Measurements from ENCODE around the gene ZNF565.
A peak's percentile ranks its signal among the peaks of the same experiment; 100 is the strongest.
"Not testable (repeated sequence)": the region's sequence is repeated elsewhere in the genome, so short reads cannot be mapped to it uniquely, and the experiment has no call there.

ZNF565 gene

GRCh38 chr19:36214386-36215275 lies at the start of gene ZNF565, which contains the start of gene ZNF146:
ZNF565 (minus strand) TSS chr19:36214665; CDS start chr19:36201985, 12,680 bp downstream.
ZNF146 (plus strand) TSS chr19:36215106; CDS start chr19:36236441, 21,335 bp downstream.
- DNase-seq (ENCODE audit: low read depth) = peak; percentile 91

GRCh38 chr19:36259211-36259610 lies 44.7 kb upstream of the ZNF565 start:
- DNase-seq (ENCODE audit: low read depth) = no peak

GRCh38 chr19:36258028-36258875 lies 43.8 kb upstream of the ZNF565 start:
- no peak for DNase-seq (ENCODE audit: low read depth)

GRCh38 chr19:36257520-36257876 lies 43.0 kb upstream of the ZNF565 start:
- no peak for DNase-seq (ENCODE audit: low read depth)

- no peak for DNase-seq (ENCODE audit: low read depth)
Measured at GRCh38 chr19:36256853-36257519, 42.5 kb upstream of the ZNF565 start.

- no peak for DNase-seq (ENCODE audit: low read depth)
Measured at GRCh38 chr19:36256064-36256463, 41.6 kb upstream of the ZNF565 start.

GRCh38 chr19:36255316-36255715 lies 40.9 kb upstream of the ZNF565 start:
- no peak for DNase-seq (ENCODE audit: low read depth)

GRCh38 chr19:36254848-36255247 lies 40.4 kb upstream of the ZNF565 start:
- no peak for DNase-seq (ENCODE audit: low read depth)

- no peak for DNase-seq (ENCODE audit: low read depth)
Measured at GRCh38 chr19:36252047-36252446, 37.6 kb upstream of the ZNF565 start.

DNA sequence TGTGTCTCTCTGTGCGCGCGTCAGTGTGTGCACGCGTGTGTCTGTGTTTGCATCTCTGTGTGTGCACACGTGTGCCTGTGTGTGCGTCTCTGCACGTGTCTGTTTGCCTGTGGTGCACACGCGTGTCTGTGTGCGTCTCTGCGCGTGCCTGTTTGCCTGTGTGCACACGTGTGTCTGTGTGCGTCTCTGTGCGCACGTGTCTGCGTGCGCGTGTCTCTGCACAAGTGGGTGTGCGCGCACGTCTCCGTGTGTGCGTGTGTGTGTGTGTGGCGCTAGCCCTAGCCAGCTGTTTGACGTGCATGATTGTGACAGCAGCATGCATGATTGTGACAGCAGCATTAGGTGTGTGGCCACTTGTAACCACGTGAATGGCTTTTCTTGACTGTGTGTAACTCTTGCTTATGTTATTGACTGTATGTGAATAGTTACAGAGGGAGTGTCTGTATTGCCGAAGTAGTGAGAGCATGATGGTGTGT lies 31.6 kb upstream of the ZNF565 start:
- no peak for DNase-seq (ENCODE audit: low read depth)

DNA sequence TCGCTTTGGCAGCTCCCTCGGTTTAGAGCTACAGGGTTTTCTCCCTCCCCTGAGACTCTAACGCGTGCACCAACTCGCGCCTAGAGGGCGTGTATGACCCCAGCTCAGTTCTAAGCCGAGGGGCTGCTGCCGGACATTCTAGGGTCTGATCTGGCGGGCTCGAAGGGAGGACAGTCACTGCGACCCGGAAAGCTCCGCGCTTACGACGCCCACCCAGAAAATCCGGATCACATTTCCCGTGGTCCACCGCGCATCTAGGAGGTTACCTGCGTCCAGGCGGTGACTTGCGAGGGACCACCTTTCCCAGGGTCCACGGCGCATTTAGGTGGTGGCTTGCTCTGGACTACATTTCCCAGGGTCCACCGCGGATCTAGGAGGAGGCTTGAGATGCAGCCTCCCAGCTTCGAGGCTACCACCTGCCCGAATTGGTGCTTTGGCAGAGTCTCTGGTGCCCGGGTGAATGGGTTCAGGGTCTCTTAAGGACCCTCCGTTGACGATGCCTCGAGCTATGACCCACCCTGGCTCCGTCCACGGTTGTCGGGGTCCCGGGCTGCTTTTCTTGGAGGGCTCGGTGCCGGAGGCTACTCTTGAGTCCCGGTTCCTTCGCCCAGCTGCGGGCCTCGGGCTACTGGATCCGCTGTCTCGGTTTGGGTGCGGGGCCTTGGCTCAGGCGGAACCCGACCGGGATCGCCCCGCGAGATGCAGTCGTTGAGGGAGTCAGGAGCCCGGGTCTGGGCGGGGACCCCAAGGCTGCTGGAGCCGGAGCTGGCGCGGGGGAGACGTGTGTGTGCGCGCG lies 30.9 kb upstream of the ZNF565 start:
- DNase-seq (ENCODE audit: low read depth) = no peak

DNA sequence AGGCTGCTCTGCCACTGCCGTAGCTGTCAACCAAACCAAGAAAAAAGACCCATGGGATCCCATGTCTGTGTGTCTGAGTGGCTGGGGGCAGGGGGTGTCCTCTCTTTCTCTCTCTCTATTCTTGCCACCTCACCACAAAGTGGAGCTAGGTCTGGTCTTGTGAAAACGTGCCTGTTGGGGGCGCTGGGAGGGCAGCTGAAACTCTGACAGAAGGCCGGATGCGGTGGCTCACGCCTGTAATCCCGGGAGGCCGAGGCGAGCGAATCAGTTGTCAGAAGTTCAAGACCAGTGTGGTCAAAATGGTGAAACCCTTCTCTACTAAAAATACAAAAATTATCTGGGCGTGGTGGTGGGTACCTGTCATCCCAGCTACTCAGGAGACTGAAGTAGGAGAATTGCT lies 29.6 kb upstream of the ZNF565 start:
- DNase-seq (ENCODE audit: low read depth) = no peak

DNA sequence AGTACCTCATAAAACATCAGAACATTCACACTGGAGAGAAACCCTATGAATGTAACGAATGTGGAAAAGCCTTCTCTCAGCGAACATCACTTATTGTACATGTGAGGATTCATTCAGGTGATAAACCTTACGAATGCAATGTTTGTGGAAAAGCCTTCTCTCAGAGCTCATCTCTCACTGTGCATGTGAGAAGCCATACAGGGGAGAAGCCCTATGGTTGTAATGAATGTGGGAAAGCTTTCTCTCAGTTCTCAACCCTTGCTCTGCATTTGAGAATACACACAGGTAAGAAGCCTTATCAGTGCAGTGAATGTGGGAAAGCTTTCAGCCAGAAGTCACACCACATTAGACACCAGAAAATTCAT lies 22.5 kb upstream of the ZNF565 start:
- DNase-seq (ENCODE audit: low read depth) = no peak

DNA sequence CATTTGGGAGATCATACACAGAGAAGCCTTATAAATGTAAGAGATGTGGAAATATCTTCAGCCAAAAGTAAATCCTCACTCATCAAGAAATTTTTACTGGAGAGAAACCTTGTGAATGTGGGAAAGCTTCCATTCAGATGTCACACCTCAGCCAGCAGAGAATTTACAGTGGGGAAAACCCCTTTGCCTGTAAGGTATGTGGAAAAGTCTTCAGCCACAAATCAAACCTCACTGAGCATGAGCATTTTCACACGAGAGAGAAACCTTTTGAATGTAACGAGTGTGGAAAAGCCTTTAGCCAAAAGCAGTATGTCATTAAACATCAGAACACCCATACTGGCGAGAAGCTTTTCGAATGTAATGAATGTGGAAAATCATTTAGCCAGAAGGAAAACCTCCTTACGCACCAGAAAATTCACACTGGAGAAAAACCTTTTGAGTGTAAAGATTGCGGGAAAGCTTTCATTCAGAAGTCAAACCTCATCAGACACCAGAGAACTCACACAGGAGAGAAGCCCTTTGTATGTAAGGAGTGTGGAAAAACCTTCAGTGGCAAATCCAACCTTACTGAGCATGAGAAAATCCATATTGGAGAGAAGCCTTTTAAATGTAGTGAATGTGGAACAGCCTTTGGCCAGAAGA lies 22.0 kb upstream of the ZNF565 start:
- DNase-seq (ENCODE audit: low read depth) = no peak

DNA sequence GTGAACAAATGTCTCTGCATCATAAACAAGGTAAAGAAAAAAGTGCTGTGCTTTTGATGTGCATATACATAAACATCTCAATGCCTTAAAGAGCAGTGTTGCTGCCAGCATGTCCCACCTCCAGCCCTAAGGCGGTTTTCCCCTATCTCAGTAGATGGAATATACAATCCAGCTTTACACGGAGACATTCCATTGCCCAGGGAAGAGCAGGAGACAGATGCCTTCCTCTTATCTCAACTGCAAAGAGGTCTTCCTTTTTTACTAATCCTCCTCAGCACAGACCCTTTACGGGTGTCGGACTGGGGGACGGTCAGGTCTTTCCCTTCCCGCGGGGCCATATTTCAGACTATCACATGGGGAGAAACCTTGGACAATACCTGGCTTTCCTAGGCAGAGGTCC lies 19.2 kb upstream of the ZNF565 start:
- not testable (repeated sequence) for DNase-seq (ENCODE audit: low read depth)

- no peak for DNase-seq (ENCODE audit: low read depth)
Measured at GRCh38 chr19:36225219-36225892, 10.9 kb upstream of the ZNF565 start.

DNA sequence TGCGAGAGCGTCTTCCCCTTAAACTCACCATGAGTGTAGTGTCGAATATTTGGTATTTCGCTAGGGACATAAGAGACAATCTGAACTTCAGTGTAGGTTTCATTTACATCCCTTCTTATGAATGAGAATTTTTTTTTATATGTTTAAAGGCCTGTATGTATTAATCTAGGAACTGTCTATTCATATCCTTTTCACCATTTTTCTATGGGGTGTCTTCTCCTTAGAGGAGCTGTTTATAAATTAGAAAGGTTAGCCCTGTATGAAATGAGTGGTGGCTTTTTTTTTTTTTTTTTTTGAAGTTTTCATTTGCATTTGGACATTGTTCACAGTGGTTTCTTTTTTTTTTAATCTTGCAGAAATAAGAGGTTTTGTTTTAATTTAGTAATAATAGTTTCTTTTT lies 8.0 kb upstream of the ZNF565 start:
- no peak for DNase-seq (ENCODE audit: low read depth)

- no peak for DNase-seq (ENCODE audit: low read depth)
Measured at GRCh38 chr19:36221474-36221873, 7.0 kb upstream of the ZNF565 start.

- DNase-seq (ENCODE audit: low read depth) = no peak
Measured at GRCh38 chr19:36215276-36216123, 1.0 kb upstream of the ZNF565 start.
